22Rv1 (cell line): ENCODE measurements around the gene DPF3.

Experiments used
- H3K27ac ChIP-seq: fragments of 450-650 bp; 2 replicates; pipeline ENCODE4 v1.5.1; 2017
- CTCF ChIP-seq: fragments of 450-650 bp; IDR thresholded peaks from 2 replicates; pipeline ENCODE4 v1.5.1; 2017; ENCODE audit warnings: mild to moderate bottlenecking
- ZFX ChIP-seq: fragments of 450-650 bp; IDR thresholded peaks from 2 replicates; pipeline ENCODE4 v1.6.1; 2017; ENCODE audit warnings: antibody characterized with exemption, borderline replicate concordance

The DPF3 gene

GRCh38 chr14:72653026-72653425 is 240.9 kb downstream of the DPF3 start:
- no peak for TF ChIP-seq ZFX
- TF ChIP-seq CTCF = no peak

GRCh38 chr14:72652179-72652578 is 241.7 kb downstream of the DPF3 start:
- H3K27ac ChIP-seq = no peak overlapping the region
- TF ChIP-seq ZFX (no peak), CTCF (no peak)

More at GRCh38 chr14:72653026-72653425, 240.9 kb downstream of the DPF3 start:
- no peak overlapping the region for H3K27ac ChIP-seq

GRCh38 chr14:72651714-72652113 is 242.2 kb downstream of the DPF3 start:
- TF ChIP-seq CTCF = no peak
- no peak for TF ChIP-seq ZFX
- H3K27ac ChIP-seq = no peak overlapping the region

- no peak overlapping the region for H3K27ac ChIP-seq
- TF ChIP-seq CTCF = no peak
- TF ChIP-seq ZFX = no peak
These were observed 242.8 kb downstream of the DPF3 start for GRCh38 chr14:72651081-72651480.

- TF ChIP-seq CTCF (no peak), ZFX (no peak)
These were observed 244.2 kb downstream of the DPF3 start for GRCh38 chr14:72649603-72650227.

GRCh38 chr14:72647782-72648181 is 246.1 kb downstream of the DPF3 start:
- TF ChIP-seq ZFX = no peak
- no peak for TF ChIP-seq CTCF
- H3K27ac ChIP-seq = no peak overlapping the region

More at GRCh38 chr14:72649603-72650227, 244.2 kb downstream of the DPF3 start:
- no peak overlapping the region for H3K27ac ChIP-seq

- TF ChIP-seq CTCF = no peak
- TF ChIP-seq ZFX = no peak
- H3K27ac ChIP-seq = no peak overlapping the region
These were observed 246.9 kb downstream of the DPF3 start for GRCh38 chr14:72646861-72647528.
